Neuronal stem cell (in vitro differentiated cells): Measurements from ENCODE around the gene SMARCA2.
A peak's percentile ranks its signal among the peaks of the same experiment; 100 is the strongest.

Experiments used
- DNase-seq: peaks from one replicate; pipeline ENCODE4 v3.0.0-alpha.2; 2013; ENCODE audit warnings: low spot score
- H2AFZ ChIP-seq: one replicate; pipeline ENCODE4 v1.6.1; 2013; ENCODE audit warnings: mild to moderate bottlenecking, low read length, inconsistent platforms
- H2AK5ac ChIP-seq: 2 replicates; pipeline ENCODE4 v1.6.1; 2013; ENCODE audit warnings: low read depth, mild to moderate bottlenecking, inconsistent platforms, low read length, moderate library complexity, mixed read lengths
- H2BK120ac ChIP-seq: 2 replicates; pipeline ENCODE4 v1.6.1; 2013; ENCODE audit warnings: low read depth, mild to moderate bottlenecking, inconsistent platforms, low read length, moderate library complexity, mixed read lengths
- H2BK12ac ChIP-seq: one replicate; pipeline ENCODE4 v1.6.1; 2013; ENCODE audit warnings: low read length, inconsistent platforms
- H2BK15ac ChIP-seq: 2 replicates; pipeline ENCODE4 v1.6.1; 2013; ENCODE audit warnings: mild to moderate bottlenecking, low read length, inconsistent platforms, mixed read lengths
- H2BK5ac ChIP-seq: one replicate; pipeline ENCODE4 v1.6.1; 2013; ENCODE audit warnings: inconsistent platforms, mild to moderate bottlenecking, low read length, moderate library complexity
- H3K14ac ChIP-seq: one replicate; pipeline ENCODE4 v1.6.1; 2013; ENCODE audit warnings: low read length, inconsistent platforms
- H3K18ac ChIP-seq: 2 replicates; pipeline ENCODE4 v1.6.1; 2013; ENCODE audit warnings: low read length, inconsistent platforms
- H3K23ac ChIP-seq: 2 replicates; pipeline ENCODE4 v1.6.1; 2013; ENCODE audit warnings: low read depth, mild to moderate bottlenecking, mixed read lengths, low read length, inconsistent platforms; ENCODE audit not compliant: poor library complexity
- H3K27ac ChIP-seq: replicated peaks from 3 replicates; pipeline ENCODE4 v1.5.1; 2013; ENCODE audit warnings: low read length, inconsistent platforms
- H3K27me3 ChIP-seq, 3 experiments: 2 replicates each; pipeline ENCODE4 v1.6.1; 2013; ENCODE audit warnings: low read length in 3 of 3, mild to moderate bottlenecking in 2 of 3, inconsistent platforms in 1 of 3, low read depth in 1 of 3, mixed read lengths in 1 of 3, moderate library complexity in 1 of 3; ENCODE audit not compliant: control insufficient read depth in 3 of 3, insufficient read depth in 3 of 3
- H3K36me3 ChIP-seq, 2 donors: replicated peaks in 1 of 2; 2 replicates each; pipeline ENCODE4 v1.6.1; 2013; ENCODE audit warnings: low read length in 2 of 2; ENCODE audit not compliant: control insufficient read depth in 2 of 2, insufficient read depth in 2 of 2
- H3K4ac ChIP-seq: 2 replicates; pipeline ENCODE4 v1.6.1; 2013; ENCODE audit warnings: inconsistent platforms, mild to moderate bottlenecking, low read length, moderate library complexity
- H3K4me1 ChIP-seq, 2 donors: 1 replicate in 1 of 2; 2 replicates in 1 of 2; pipeline ENCODE4 v1.6.1; 2013; ENCODE audit warnings: low read length in 2 of 2, low read depth in 1 of 2; ENCODE audit not compliant: control insufficient read depth in 2 of 2, insufficient read depth in 1 of 2
- H3K4me2 ChIP-seq: one replicate; pipeline ENCODE4 v1.6.1; 2013; ENCODE audit warnings: mild to moderate bottlenecking, low read length, inconsistent platforms; ENCODE audit not compliant: insufficient read depth, poor library complexity, severe bottlenecking
- H3K4me3 ChIP-seq, 2 donors: 2 replicates each; pipeline ENCODE4 v1.5.1; 2013; ENCODE audit warnings: low read length in 2 of 2, mild to moderate bottlenecking in 2 of 2, inconsistent platforms in 1 of 2, moderate library complexity in 1 of 2
- H3K79me1 ChIP-seq: one replicate; pipeline ENCODE4 v1.6.1; 2013; ENCODE audit warnings: low read depth, mild to moderate bottlenecking, inconsistent platforms, low read length, moderate library complexity
- H3K9ac ChIP-seq: one replicate; pipeline ENCODE4 v1.6.1; 2013; ENCODE audit warnings: mild to moderate bottlenecking, low read depth, low read length, inconsistent platforms; ENCODE audit not compliant: poor library complexity
- H3K9me3 ChIP-seq, 2 donors: replicated peaks in 1 of 2; 2 replicates each; pipeline versions ENCODE3 to v1.6.1; 2013; ENCODE audit warnings: low read length in 2 of 2, mild to moderate bottlenecking in 2 of 2, inconsistent platforms in 1 of 2, low read depth in 1 of 2, mixed read lengths in 1 of 2, moderate library complexity in 1 of 2; ENCODE audit not compliant: control insufficient read depth in 2 of 2, insufficient read depth in 1 of 2
- H4K8ac ChIP-seq: one replicate; pipeline ENCODE4 v1.6.1; 2013; ENCODE audit warnings: low read depth, mild to moderate bottlenecking, inconsistent platforms, low read length, moderate library complexity
- H4K91ac ChIP-seq: one replicate; pipeline ENCODE4 v1.6.1; 2013; ENCODE audit warnings: low read length, low read depth, mild to moderate bottlenecking, inconsistent platforms; ENCODE audit not compliant: poor library complexity
- WGBS, 2 donors: extraction: QIAGEN DNeasy Blood & Tissue Kit; methylation state at CpG; one replicate each; pipeline ENCODE4 v1.1.7; 2013; ENCODE audit warnings: missing lambda C conversion rate in 2 of 2, mixed read lengths in 1 of 2; ENCODE audit not compliant: insufficient read length in 2 of 2, insufficient replicate concordance in 1 of 2; ENCODE audit errors: extremely low coverage in 2 of 2; 5-methylcytosine and 5-hydroxymethylcytosine counted together

SMARCA2 gene

DNA sequence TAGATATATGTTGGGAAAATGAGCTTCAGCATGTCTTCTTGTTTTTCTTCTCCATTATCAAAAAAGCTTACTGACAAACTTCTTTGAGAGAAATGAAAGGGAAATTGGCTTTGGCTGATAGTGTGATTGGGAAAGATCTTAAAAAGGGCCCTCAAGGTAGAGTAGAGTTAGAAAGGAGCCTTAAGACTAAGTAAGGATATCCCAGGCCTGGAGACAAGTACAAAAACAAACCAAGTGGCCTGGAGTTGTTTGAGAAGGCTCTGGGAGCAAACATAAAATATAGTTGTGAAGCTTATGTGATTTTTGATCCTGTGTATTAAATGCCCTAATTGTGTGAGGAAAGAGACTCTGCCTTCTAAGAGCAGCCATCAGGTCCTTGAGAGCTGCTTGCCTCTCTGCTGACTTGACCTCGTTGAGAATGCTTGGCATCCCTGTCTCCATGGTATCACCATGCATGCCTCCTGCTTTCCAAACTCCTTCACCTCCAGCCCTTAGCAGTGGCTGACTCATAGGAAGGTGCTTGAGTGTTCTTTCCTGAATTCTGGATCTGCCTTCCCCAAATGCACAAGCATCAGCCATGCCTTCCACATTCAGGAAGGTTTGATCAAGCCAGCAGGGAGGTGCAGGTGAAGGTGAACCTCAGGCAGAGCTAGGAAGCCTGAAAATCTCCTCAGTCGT is 78.9 kb downstream of the SMARCA2 start:
- Histone ChIP-seq H2BK5ac (no peak overlapping the region), H2BK12ac (no peak overlapping the region), H2AFZ (no peak overlapping the region), H3K27ac (no peak overlapping the region), H3K27me3 (no peaks in the 10 kb centered on the region), H3K36me3 (no peaks in the 10 kb centered on the region), H2AK5ac (no peak overlapping the region), H3K4me2 (no peak overlapping the region), H2BK120ac (no peak overlapping the region), H2BK15ac (no peak overlapping the region), H3K4me3 (no peak overlapping the region), H3K14ac (no peak overlapping the region), H3K4me1 (peaks cover 0 to 2% of the 10 kb centered on the region in 2 donors), H3K9ac (no peak overlapping the region), H3K79me1 (no peaks in the 10 kb centered on the region), H3K4ac (no peak overlapping the region), H3K23ac (no peak overlapping the region), H4K91ac (no peak overlapping the region), H4K8ac (no peak overlapping the region), H3K18ac (no peak overlapping the region), H3K9me3 (no peaks in the 10 kb centered on the region)
- no CpG with 5 or more reads among the region's 2 CpGs for WGBS, 2 donors
- no peak for DNase-seq

DNA sequence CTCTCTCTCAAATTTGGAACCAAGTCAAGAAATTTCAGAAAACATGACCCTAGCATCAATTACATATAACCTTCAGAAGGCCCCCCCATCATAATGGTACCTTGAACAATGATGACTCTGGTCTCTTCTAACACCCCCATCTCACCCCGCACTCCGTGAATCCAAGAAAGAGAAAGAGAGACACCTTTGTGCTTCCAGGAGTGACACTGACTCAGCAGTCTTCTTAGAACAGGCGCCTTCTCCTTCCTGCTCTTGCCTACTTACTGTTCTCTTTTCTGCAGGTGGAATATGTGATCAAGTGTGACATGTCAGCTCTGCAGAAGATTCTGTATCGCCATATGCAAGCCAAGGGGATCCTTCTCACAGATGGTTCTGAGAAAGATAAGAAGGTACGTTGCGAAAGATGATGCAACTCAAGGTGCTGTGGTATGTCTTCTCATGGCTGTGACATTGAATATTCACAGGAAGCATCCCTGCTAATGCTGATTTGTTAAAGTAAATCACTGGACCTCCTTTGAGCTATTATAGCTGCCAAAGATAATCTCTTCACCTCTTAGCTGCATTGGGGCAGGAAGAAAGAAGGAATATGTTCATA is 81.3 kb downstream of the SMARCA2 start:
- Histone ChIP-seq H4K91ac (no peak overlapping the region), H2AFZ (no peak overlapping the region), H3K14ac (no peak overlapping the region), H4K8ac (no peak overlapping the region), H2AK5ac (no peak overlapping the region), H2BK120ac (no peak overlapping the region), H2BK12ac (no peak overlapping the region), H3K9ac (no peak overlapping the region), H3K4ac (no peak overlapping the region), H3K23ac (no peak overlapping the region), H3K27me3 (no peaks in the 10 kb centered on the region), H3K79me1 (no peaks in the 10 kb centered on the region), H3K18ac (no peak overlapping the region), H2BK5ac (no peak overlapping the region), H3K4me3 (no peak overlapping the region), H3K27ac (no peak overlapping the region), H2BK15ac (no peak overlapping the region), H3K9me3 (no peaks in the 10 kb centered on the region), H3K36me3 (no peaks in the 10 kb centered on the region), H3K4me1 (peaks cover 0 to 2% of the 10 kb centered on the region in 2 donors), H3K4me2 (no peak overlapping the region)
- no peak for DNase-seq
- no CpG with 5 or more reads among the region's 6 CpGs for WGBS, 2 donors

DNA sequence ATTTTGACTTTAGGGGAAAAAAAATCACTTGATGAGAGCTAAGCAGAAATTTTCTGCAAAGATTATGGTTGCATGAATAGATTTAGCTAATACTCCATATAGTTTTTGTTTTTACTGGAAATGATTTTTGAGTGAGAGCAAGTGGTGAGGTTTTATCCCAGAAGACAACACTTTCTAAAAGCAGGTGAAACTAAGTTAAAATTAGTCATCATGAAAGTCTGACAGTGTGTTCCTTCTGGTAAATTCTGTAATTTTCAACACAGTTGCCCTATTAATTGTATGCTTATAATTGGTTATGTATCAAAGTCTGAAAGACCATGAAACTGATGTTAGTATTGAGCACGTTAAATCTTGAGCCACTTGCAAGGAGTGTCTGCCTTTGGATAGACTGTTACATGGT is 91.5 kb downstream of the SMARCA2 start:
- no peak overlapping the region for H3K23ac ChIP-seq
- H4K8ac ChIP-seq, result no peak overlapping the region
- no peak overlapping the region for H2AFZ ChIP-seq
- no peak overlapping the region for H2AK5ac ChIP-seq
- no peaks in the 10 kb centered on the region for H3K79me1 ChIP-seq
- H3K9ac ChIP-seq, result no peak overlapping the region
- H3K14ac ChIP-seq, result no peak overlapping the region
- H2BK15ac ChIP-seq, result no peak overlapping the region
- no peak overlapping the region for H3K4me3 ChIP-seq
- H3K27me3 ChIP-seq, result no peaks in the 10 kb centered on the region
- no peak overlapping the region for H3K18ac ChIP-seq
- WGBS, 2 donors, result no CpG with 5 or more reads among the region's 1 CpG
- H3K4me2 ChIP-seq, result no peak overlapping the region
- no peak for DNase-seq
- no peak overlapping the region for H2BK5ac ChIP-seq
- H2BK12ac ChIP-seq, result no peak overlapping the region
- H3K27ac ChIP-seq, result no peak overlapping the region
- H4K91ac ChIP-seq, result no peak overlapping the region
- no peaks in the 10 kb centered on the region for H3K9me3 ChIP-seq
- peaks cover 0 to 15% of the 10 kb centered on the region in 2 donors for H3K4me1 ChIP-seq
- H3K36me3 ChIP-seq, result no peaks in the 10 kb centered on the region
- H3K4ac ChIP-seq, result no peak overlapping the region
- H2BK120ac ChIP-seq, result no peak overlapping the region

DNA sequence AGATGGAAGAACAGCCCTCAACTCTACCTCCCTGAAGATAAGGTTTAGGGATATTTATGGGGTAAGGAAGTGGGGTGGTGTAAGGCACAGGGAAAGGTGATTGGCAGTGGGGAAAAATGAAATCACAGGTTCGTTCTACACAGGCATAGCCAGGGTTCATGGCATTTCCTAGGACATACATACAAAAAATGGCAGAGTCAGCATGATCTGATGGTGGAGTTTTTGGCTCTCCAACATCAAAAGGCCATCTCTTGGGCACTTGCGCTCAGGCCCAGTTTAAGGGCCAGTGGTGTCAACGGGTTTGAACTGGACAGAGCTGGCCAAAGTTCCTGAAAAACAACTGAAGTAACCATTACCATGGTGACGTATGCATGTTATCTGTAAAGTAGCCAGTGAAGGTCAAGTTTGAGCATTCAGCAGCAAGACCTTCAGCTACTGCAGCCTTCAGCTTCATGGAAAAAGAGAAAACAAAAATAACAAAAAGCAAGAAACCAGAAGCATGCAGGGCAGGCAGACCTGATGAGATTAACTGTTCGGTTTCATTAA is 92.8 kb downstream of the SMARCA2 start:
- Histone ChIP-seq H3K9me3 (no peaks in the 10 kb centered on the region), H2BK120ac (no peak overlapping the region), H3K18ac (no peak overlapping the region), H3K4me2 (no peak overlapping the region), H2BK12ac (no peak overlapping the region), H2AFZ (peak overlapping the region; percentile 58), H3K79me1 (no peaks in the 10 kb centered on the region), H3K14ac (no peak overlapping the region), H3K4me1 (peaks cover 0 to 15% of the 10 kb centered on the region in 2 donors), H2BK5ac (no peak overlapping the region), H3K27ac (no peak overlapping the region), H3K36me3 (no peaks in the 10 kb centered on the region), H3K27me3 (no peaks in the 10 kb centered on the region), H2AK5ac (no peak overlapping the region), H3K4ac (no peak overlapping the region), H3K23ac (no peak overlapping the region), H4K91ac (no peak overlapping the region), H3K4me3 (no peak overlapping the region), H3K9ac (no peak overlapping the region), H4K8ac (no peak overlapping the region), H2BK15ac (no peak overlapping the region)
- WGBS, 2 donors, result no CpG with 5 or more reads among the region's 5 CpGs
- no peak for DNase-seq
